ENCODE results near the gene POLD1. TPM values are rescaled to one million over a fixed set of nuclear protein-coding genes. Genes with fewer than 3 reads are reported as not detected.
A peak's percentile ranks its signal among the peaks of the same experiment; 100 is the strongest.

The POLD1 gene
- total RNA-seq, 6 experiments from 2014 or later = 21.7 to 37.8 (median 33.7) TPM

GRCh38 chr19:50431343-50432220 lies 47.4 kb downstream of the POLD1 start:
- no peak for TF ChIP-seq CTCF (IDR thresholded peaks at IDR 0.05)
- peak; percentile 30 for DNase-seq
- H3K27me3 Mint-ChIP-seq (ENCODE audit: insufficient read depth) = peaks cover 37% of the 10 kb centered on the region
- H3K36me3 Mint-ChIP-seq (ENCODE audit: low read depth) = no peaks in the 10 kb centered on the region
- H3K27ac Mint-ChIP-seq = no peak overlapping the region; the same call in 1 of the 2 replicates
- no peaks in the 10 kb centered on the region for H3K9me3 Mint-ChIP-seq
- peaks cover 10% of the 10 kb centered on the region for H3K4me1 Mint-ChIP-seq (ENCODE audit: low read depth)
- peak overlapping the region; percentile 82 for H3K4me3 Mint-ChIP-seq

- H3K27ac Mint-ChIP-seq = no peak within 1 kb of the TSS; the same call in 1 of the 2 replicates
- peaks cover 10% of the 10 kb centered on the region for H3K4me1 Mint-ChIP-seq (ENCODE audit: low read depth)
- no peak for TF ChIP-seq CTCF (IDR thresholded peaks at IDR 0.05)
- H3K27me3 Mint-ChIP-seq (ENCODE audit: insufficient read depth) = peaks cover 42% of the 10 kb centered on the region
- no peak for DNase-seq
- peak within 1 kb of the TSS; percentile 82 for H3K4me3 Mint-ChIP-seq
- H3K9me3 Mint-ChIP-seq = no peaks in the 10 kb centered on the region
- H3K36me3 Mint-ChIP-seq (ENCODE audit: low read depth) = no peaks in the 10 kb centered on the region
Observed at GRCh38 chr19:50432221-50433028, 48.3 kb downstream of the POLD1 start, which contains the start of gene MYBPC2. Gene MYBPC2 (plus strand): TSS chr19:50432892. CDS start chr19:50432954, 62 bp downstream.

- Mint-ChIP-seq H3K4me3 (no peak overlapping the region), H3K4me1 (ENCODE audit: low read depth) (peaks cover 10% of the 10 kb centered on the region)
- no peak for TF ChIP-seq CTCF (IDR thresholded peaks at IDR 0.05)
Observed at GRCh38 chr19:50433201-50434180, 49.3 kb downstream of the POLD1 start.

GRCh38 chr19:50434525-50434924 lies 50.4 kb downstream of the POLD1 start:
- TF ChIP-seq CTCF (IDR thresholded peaks at IDR 0.05) = no peak
- no peaks in the 10 kb centered on the region for H3K9me3 Mint-ChIP-seq
- peaks cover 37% of the 10 kb centered on the region for H3K27me3 Mint-ChIP-seq (ENCODE audit: insufficient read depth)
- H3K36me3 Mint-ChIP-seq (ENCODE audit: low read depth) = no peaks in the 10 kb centered on the region
- DNase-seq = no peak
- H3K4me3 Mint-ChIP-seq = no peak overlapping the region
- H3K27ac Mint-ChIP-seq = no peak overlapping the region
- peaks cover 10% of the 10 kb centered on the region for H3K4me1 Mint-ChIP-seq (ENCODE audit: low read depth)

More at GRCh38 chr19:50433201-50434180, 49.3 kb downstream of the POLD1 start:
- Mint-ChIP-seq H3K27me3 (ENCODE audit: insufficient read depth) (peaks cover 42% of the 10 kb centered on the region), H3K27ac (no peak overlapping the region), H3K36me3 (ENCODE audit: low read depth) (no peaks in the 10 kb centered on the region), H3K9me3 (no peaks in the 10 kb centered on the region)
- DNase-seq = no peak

GRCh38 chr19:50435221-50435620 lies 51.1 kb downstream of the POLD1 start:
- peaks cover 36% of the 10 kb centered on the region for H3K27me3 Mint-ChIP-seq (ENCODE audit: insufficient read depth)
- no peak overlapping the region for H3K4me3 Mint-ChIP-seq

More at GRCh38 chr19:50435221-50435620, 51.1 kb downstream of the POLD1 start:
- Mint-ChIP-seq H3K9me3 (no peaks in the 10 kb centered on the region), H3K36me3 (ENCODE audit: low read depth) (no peaks in the 10 kb centered on the region), H3K27ac (no peak overlapping the region), H3K4me1 (ENCODE audit: low read depth) (peaks cover 10% of the 10 kb centered on the region)
- TF ChIP-seq CTCF (IDR thresholded peaks at IDR 0.05) = no peak
- no peak for DNase-seq
